Measurements from ENCODE around the gene TBC1D21. TPM values are rescaled to one million over a fixed set of nuclear protein-coding genes. Genes with fewer than 3 reads are reported as not detected.

The TBC1D21 gene
- total and polyA plus RNA-seq, 10 of the 15 experiments (the other 5 are each of a cell fraction or from before 2014, with no cell fraction given) = not detected

DNA sequence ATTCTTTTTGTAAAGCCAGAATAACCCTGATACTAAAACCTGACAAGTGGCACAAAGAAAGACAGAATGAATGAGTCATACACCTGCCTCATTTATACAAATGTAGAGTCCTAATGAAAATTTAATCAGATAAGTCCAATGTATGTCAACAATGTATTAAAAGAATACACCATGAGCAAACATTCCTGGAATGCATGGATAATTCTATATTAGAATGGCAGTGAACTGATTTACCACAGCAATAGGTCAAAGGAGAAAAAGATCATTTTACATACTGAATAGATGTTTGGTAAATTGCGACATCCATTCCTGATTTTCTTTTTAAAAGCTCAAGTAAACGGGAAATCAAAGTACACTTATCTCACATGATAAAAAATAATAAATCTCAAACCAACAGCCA, 41.7 kb downstream of the TBC1D21 start:
- 38% methylated on average over 2 of the region's 2 CpGs for WGBS (ENCODE audit: insufficient coverage, insufficient replicate concordance, low lambda C conversion rate, missing lambda C conversion rate)
- CTCF ChIA-PET = interaction anchor here (1.2 to 1.7 kb wide), 2 partner anchors 7 to 41 kb away, joined by 3 to 5 read pairs; no protein-coding TSS in a partner anchor
- H3K4me3 ChIP-seq = no peak overlapping the region
- H3K4me1 ChIP-seq (ENCODE audit: control insufficient read depth, insufficient read depth, low read length) = no peaks in the 10 kb centered on the region
- TF ChIP-seq KAT2A (conservative IDR thresholded peaks at IDR 0.05; ENCODE audit: control insufficient read depth, low read depth, low read length) (no peak), DPF2 (IDR thresholded peaks at IDR 0.05) (no peak), IRF3 (IDR thresholded peaks at IDR 0.05) (no peak), MYB (IDR thresholded peaks at IDR 0.05; ENCODE audit: borderline replicate concordance, low read depth, low read length) (no peak), CHD4 (IDR thresholded peaks at IDR 0.05) (no peak), SMAD5 (IDR thresholded peaks at IDR 0.05; ENCODE audit: low read depth) (no peak)
- TF ChIP-seq, protein P1, sequence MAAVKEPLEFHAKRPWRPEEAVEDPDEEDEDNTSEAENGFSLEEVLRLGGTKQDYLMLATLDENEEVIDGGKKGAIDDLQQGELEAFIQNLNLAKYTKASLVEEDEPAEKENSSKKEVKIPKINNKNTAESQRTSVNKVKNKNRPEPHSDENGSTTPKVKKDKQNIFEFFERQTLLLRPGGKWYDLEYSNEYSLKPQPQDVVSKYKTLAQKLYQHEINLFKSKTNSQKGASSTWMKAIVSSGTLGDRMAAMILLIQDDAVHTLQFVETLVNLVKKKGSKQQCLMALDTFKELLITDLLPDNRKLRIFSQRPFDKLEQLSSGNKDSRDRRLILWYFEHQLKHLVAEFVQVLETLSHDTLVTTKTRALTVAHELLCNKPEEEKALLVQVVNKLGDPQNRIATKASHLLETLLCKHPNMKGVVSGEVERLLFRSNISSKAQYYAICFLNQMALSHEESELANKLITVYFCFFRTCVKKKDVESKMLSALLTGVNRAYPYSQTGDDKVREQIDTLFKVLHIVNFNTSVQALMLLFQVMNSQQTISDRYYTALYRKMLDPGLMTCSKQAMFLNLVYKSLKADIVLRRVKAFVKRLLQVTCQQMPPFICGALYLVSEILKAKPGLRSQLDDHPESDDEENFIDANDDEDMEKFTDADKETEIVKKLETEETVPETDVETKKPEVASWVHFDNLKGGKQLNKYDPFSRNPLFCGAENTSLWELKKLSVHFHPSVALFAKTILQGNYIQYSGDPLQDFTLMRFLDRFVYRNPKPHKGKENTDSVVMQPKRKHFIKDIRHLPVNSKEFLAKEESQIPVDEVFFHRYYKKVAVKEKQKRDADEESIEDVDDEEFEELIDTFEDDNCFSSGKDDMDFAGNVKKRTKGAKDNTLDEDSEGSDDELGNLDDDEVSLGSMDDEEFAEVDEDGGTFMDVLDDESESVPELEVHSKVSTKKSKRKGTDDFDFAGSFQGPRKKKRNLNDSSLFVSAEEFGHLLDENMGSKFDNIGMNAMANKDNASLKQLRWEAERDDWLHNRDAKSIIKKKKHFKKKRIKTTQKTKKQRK (IDR thresholded peaks at IDR 0.05; ENCODE audit: low read depth, low read length) = no peak
- TF ChIP-seq, protein P2, sequence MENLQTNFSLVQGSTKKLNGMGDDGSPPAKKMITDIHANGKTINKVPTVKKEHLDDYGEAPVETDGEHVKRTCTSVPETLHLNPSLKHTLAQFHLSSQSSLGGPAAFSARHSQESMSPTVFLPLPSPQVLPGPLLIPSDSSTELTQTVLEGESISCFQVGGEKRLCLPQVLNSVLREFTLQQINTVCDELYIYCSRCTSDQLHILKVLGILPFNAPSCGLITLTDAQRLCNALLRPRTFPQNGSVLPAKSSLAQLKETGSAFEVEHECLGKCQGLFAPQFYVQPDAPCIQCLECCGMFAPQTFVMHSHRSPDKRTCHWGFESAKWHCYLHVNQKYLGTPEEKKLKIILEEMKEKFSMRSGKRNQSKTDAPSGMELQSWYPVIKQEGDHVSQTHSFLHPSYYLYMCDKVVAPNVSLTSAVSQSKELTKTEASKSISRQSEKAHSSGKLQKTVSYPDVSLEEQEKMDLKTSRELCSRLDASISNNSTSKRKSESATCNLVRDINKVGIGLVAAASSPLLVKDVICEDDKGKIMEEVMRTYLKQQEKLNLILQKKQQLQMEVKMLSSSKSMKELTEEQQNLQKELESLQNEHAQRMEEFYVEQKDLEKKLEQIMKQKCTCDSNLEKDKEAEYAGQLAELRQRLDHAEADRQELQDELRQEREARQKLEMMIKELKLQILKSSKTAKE (IDR thresholded peaks at IDR 0.05; ENCODE audit: low read depth, poor library complexity, severe bottlenecking) = no peak
- POLR2A ChIA-PET = no interaction called here
- DNase-seq (ENCODE audit: low read depth, low spot score) = no peak
- H3K27me3 ChIP-seq (replicated peaks in 1 of 2; ENCODE audit: control insufficient read depth in 2 of 2, insufficient read depth in 2 of 2, low read length in 1 of 2) = peaks cover 0 to 4% of the 10 kb centered on the region in 2 experiments; a peak in 2 of 4 replicates
- SMC1A ChIA-PET (ENCODE audit: uncharacterized antibody, unreplicated experiment) = no interaction called here
- no peaks in the 10 kb centered on the region; the same call in 2 of the 3 replicates for H3K9me3 ChIP-seq (replicated peaks; ENCODE audit: control insufficient read depth, insufficient read depth, low read length)
- no peak for FAIRE-seq
- intact Hi-C loops (cut with micrococcal nuclease; ENCODE audit: unreplicated experiment) (no loop called here), in situ Hi-C loops (cut with MboI) (no loop called here)
- no TSS peak for BruUV-seq (replicated peaks)
- RAD21 ChIA-PET (ENCODE audit: unreplicated experiment) = no interaction called here
- no peaks in the 10 kb centered on the region for H4K20me1 ChIP-seq (ENCODE audit: control insufficient read depth, insufficient read depth)
- no peaks in the 10 kb centered on the region for H3K79me2 ChIP-seq (ENCODE audit: control insufficient read depth, insufficient read depth, low read length)
- H3K4me2 ChIP-seq (ENCODE audit: control insufficient read depth, insufficient read depth) = no peak overlapping the region
- H3K9ac ChIP-seq (ENCODE audit: control insufficient read depth, insufficient read depth, low read length) = no peak overlapping the region
- H2AFZ ChIP-seq (ENCODE audit: control insufficient read depth, low read depth, low read length) = no peak overlapping the region
- no peak for ATAC-seq
- H3K27ac ChIP-seq (ENCODE audit: control insufficient read depth, insufficient read depth) = no peak overlapping the region
- H3K36me3 ChIP-seq (ENCODE audit: control insufficient read depth in 2 of 2, insufficient read depth in 2 of 2, low read length in 1 of 2) = no peaks in the 10 kb centered on the region
